Astrocyte (in vitro differentiated cells and primary cell): ENCODE data around the gene ETFA. TPM values are rescaled to one million over a fixed set of nuclear protein-coding genes. Genes with fewer than 3 reads are reported as not detected.

ENCODE experiments used
- DNase-seq: peaks from one replicate; pipeline ENCODE4 v3.0.0-alpha.2; 2010; ENCODE audit warnings: low read depth
- FAIRE-seq: peaks from 2 replicates; lab custom pipeline; 2011; peaks lifted over from hg19 to GRCh38; lab: Jason Lieb, UNC
- H2AFZ ChIP-seq: 2 replicates; pipeline ENCODE4 v1.6.0; 2012; ENCODE audit warnings: low read depth, low read length, inconsistent platforms
- H3K27ac ChIP-seq: 2 replicates; pipeline ENCODE4 v1.5.1; 2011; ENCODE audit warnings: low read depth, low read length, inconsistent platforms
- H3K27me3 ChIP-seq: 2 replicates; pipeline ENCODE4 v1.6.0; 2011; ENCODE audit warnings: low read length, inconsistent platforms; ENCODE audit not compliant: insufficient read depth
- H3K36me3 ChIP-seq: 2 replicates; pipeline ENCODE4 v1.5.1; 2011; ENCODE audit warnings: low read length, inconsistent platforms; ENCODE audit not compliant: insufficient read depth
- H3K4me1 ChIP-seq: 2 replicates; pipeline ENCODE4 v1.5.1; 2011; ENCODE audit warnings: low read length, inconsistent platforms; ENCODE audit not compliant: insufficient read depth
- H3K4me2 ChIP-seq: 2 replicates; pipeline ENCODE4 v1.6.0; 2012; ENCODE audit warnings: low read length, inconsistent platforms
- H3K4me3 ChIP-seq: 2 replicates; pipeline ENCODE4 v1.5.1; 2011; ENCODE audit warnings: low read depth, mild to moderate bottlenecking, low read length, inconsistent platforms; ENCODE audit not compliant: insufficient read depth
- H3K79me2 ChIP-seq: 2 replicates; pipeline ENCODE4 v1.6.0; 2012; ENCODE audit warnings: mild to moderate bottlenecking, low read length, inconsistent platforms; ENCODE audit not compliant: insufficient read depth
- H3K9ac ChIP-seq: 2 replicates; pipeline ENCODE4 v1.6.0; 2012; ENCODE audit warnings: mild to moderate bottlenecking, low read length, inconsistent platforms
- H3K9me3 ChIP-seq: 2 replicates; pipeline ENCODE4 v1.5.1; 2012; ENCODE audit warnings: low read depth, mild to moderate bottlenecking, low read length, inconsistent platforms; ENCODE audit not compliant: insufficient read depth
- H4K20me1 ChIP-seq: 2 replicates; pipeline ENCODE4 v1.6.0; 2012; ENCODE audit warnings: low read length, inconsistent platforms; ENCODE audit not compliant: insufficient read depth
- H3K27ac Mint-ChIP-seq: one replicate; pipeline ENCODE4 v1.8.0; 2021; ENCODE audit warnings: mild to moderate bottlenecking, mixed read lengths; ENCODE audit not compliant: unreplicated experiment
- H3K27me3 Mint-ChIP-seq: one replicate; pipeline ENCODE4 v1.8.0; 2021; ENCODE audit warnings: low read depth, mixed read lengths; ENCODE audit not compliant: unreplicated experiment
- H3K36me3 Mint-ChIP-seq: one replicate; pipeline ENCODE4 v1.8.0; 2021; ENCODE audit warnings: low read depth, mixed read lengths; ENCODE audit not compliant: unreplicated experiment
- H3K4me1 Mint-ChIP-seq: one replicate; pipeline ENCODE4 v1.8.0; 2021; ENCODE audit warnings: low read depth, mixed read lengths; ENCODE audit not compliant: unreplicated experiment
- H3K4me3 Mint-ChIP-seq: one replicate; pipeline ENCODE4 v1.8.0; 2021; ENCODE audit warnings: mild to moderate bottlenecking, moderate library complexity, mixed read lengths; ENCODE audit not compliant: unreplicated experiment
- H3K9me3 Mint-ChIP-seq: one replicate; pipeline ENCODE4 v1.8.0; 2021; ENCODE audit warnings: mild to moderate bottlenecking, mixed read lengths; ENCODE audit not compliant: unreplicated experiment
- EZH2 ChIP-seq: IDR thresholded peaks from 2 replicates; pipeline ENCODE4 v1.6.1; 2012; ENCODE audit warnings: mild to moderate bottlenecking, low read length, inconsistent platforms; ENCODE audit not compliant: insufficient read depth
- total RNA-seq: library from RNA; stranded (reverse); gene quantifications from 2 replicates; pipeline ENCODE4 v1.2.1, GENCODE V29; 2021
- TF ChIP-seq, protein P1 (sequence below): IDR thresholded peaks from 2 replicates; pipeline ENCODE4 v1.5.1; 2011; ENCODE audit warnings: low read depth, mild to moderate bottlenecking, inconsistent platforms, low read length, moderate library complexity; ENCODE audit not compliant: insufficient read depth

The ETFA gene
- total RNA-seq, 1 donor from 2014 or later, result 126 TPM

- Histone ChIP-seq H2AFZ (no peak overlapping the region), H3K79me2 (no peaks in the 10 kb centered on the region), H4K20me1 (peaks cover 21% of the 10 kb centered on the region), H3K9me3 (peaks cover 7% of the 10 kb centered on the region), H3K27me3 (peaks cover 69% of the 10 kb centered on the region), H3K4me3 (no peak overlapping the region), H3K27ac (no peak overlapping the region), H3K4me2 (peak overlapping the region; percentile 72), H3K4me1 (peaks cover 2% of the 10 kb centered on the region), H3K36me3 (no peaks in the 10 kb centered on the region), H3K9ac (no peak overlapping the region)
- Mint-ChIP-seq H3K27ac (no peak overlapping the region), H3K27me3 (peaks cover 55% of the 10 kb centered on the region), H3K4me3 (peak overlapping the region; percentile 87), H3K36me3 (peaks cover 6% of the 10 kb centered on the region), H3K9me3 (peaks cover 16% of the 10 kb centered on the region), H3K4me1 (peaks cover 7% of the 10 kb centered on the region)
- DNase-seq (no peak), FAIRE-seq (no peak)
- TF ChIP-seq EZH2, result no peak
- TF ChIP-seq, protein P1, sequence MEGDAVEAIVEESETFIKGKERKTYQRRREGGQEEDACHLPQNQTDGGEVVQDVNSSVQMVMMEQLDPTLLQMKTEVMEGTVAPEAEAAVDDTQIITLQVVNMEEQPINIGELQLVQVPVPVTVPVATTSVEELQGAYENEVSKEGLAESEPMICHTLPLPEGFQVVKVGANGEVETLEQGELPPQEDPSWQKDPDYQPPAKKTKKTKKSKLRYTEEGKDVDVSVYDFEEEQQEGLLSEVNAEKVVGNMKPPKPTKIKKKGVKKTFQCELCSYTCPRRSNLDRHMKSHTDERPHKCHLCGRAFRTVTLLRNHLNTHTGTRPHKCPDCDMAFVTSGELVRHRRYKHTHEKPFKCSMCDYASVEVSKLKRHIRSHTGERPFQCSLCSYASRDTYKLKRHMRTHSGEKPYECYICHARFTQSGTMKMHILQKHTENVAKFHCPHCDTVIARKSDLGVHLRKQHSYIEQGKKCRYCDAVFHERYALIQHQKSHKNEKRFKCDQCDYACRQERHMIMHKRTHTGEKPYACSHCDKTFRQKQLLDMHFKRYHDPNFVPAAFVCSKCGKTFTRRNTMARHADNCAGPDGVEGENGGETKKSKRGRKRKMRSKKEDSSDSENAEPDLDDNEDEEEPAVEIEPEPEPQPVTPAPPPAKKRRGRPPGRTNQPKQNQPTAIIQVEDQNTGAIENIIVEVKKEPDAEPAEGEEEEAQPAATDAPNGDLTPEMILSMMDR, result no peak
Measured at GRCh38 chr15:76334438-76335306, 23.4 kb upstream of the ETFA start.

DNA sequence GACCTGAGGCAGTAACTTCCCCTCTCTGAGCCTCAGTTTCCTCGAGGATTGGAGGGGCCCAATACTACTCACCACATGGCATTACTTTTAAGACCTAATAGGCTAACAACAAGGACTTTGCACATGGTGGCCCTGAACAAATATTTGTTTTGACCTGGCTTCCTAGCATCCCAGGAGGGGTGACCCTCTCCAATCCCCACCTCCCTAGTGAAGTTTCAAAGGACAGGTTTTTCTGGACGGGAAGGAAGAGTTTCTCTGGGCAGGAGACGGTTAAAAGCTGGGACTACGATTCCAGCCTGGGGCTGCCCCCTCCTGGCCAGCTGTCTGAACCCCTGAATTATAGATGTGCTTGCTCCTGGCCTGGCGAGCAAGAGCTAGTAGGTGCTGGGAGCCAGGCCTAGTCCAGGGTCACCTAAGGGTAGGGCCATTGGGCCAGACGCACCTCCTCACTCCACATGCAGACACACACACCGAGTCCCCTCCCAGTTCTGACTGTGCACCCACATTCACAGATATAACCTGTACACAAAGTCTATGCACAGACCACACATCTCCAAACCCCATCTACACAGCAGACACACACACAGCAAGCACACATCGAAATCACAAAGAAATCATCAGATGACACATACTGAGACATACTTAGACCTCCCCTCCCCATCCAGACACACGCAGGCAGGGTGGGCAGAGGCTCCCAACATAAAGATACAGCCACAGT, 22.6 kb upstream of the ETFA start:
- H3K4me1 Mint-ChIP-seq, result peaks cover 10% of the 10 kb centered on the region
- H3K4me3 Mint-ChIP-seq, result no peak overlapping the region

More for the DNA sequence above, 22.6 kb upstream of the ETFA start:
- Histone ChIP-seq H3K4me3 (no peak overlapping the region), H3K36me3 (no peaks in the 10 kb centered on the region), H3K9me3 (peaks cover 7% of the 10 kb centered on the region), H3K9ac (no peak overlapping the region), H4K20me1 (peaks cover 13% of the 10 kb centered on the region), H2AFZ (no peak overlapping the region), H3K27me3 (peaks cover 68% of the 10 kb centered on the region), H3K4me1 (peaks cover 2% of the 10 kb centered on the region), H3K27ac (no peak overlapping the region), H3K79me2 (no peaks in the 10 kb centered on the region), H3K4me2 (no peak overlapping the region)
- FAIRE-seq (no peak), DNase-seq (no peak)
- no peak for TF ChIP-seq EZH2
- TF ChIP-seq, protein P1, result no peak
- Mint-ChIP-seq H3K36me3 (peaks cover 6% of the 10 kb centered on the region), H3K27me3 (peaks cover 54% of the 10 kb centered on the region), H3K9me3 (peaks cover 16% of the 10 kb centered on the region), H3K27ac (no peak overlapping the region)
